WERI-Rb-1 (cell line): ENCODE results near the gene NTN1.

Experiments
- DNase-seq: peaks from one replicate; pipeline ENCODE4 v3.0.0-alpha.2; 2020
- H3K27ac ChIP-seq: fragments of 250-450 bp; sonication (Bioruptor Pico); 2 replicates; pipeline ENCODE4 v1.5.1; 2020; ENCODE audit warnings: mild to moderate bottlenecking, moderate library complexity
- H3K27me3 ChIP-seq: fragments of 250-450 bp; sonication (Bioruptor Pico); 2 replicates; pipeline ENCODE4 v1.5.1; 2021; ENCODE audit warnings: mild to moderate bottlenecking, low read depth, moderate library complexity; ENCODE audit not compliant: insufficient read depth, severe bottlenecking
- H3K36me3 ChIP-seq: fragments of 250-450 bp; sonication (Bioruptor Pico); 2 replicates; pipeline ENCODE4 v1.5.1; 2020; ENCODE audit warnings: mild to moderate bottlenecking, moderate library complexity
- H3K4me3 ChIP-seq: 2 replicates; pipeline ENCODE4 v1.5.1; 2011; ENCODE audit warnings: low read depth, mild to moderate bottlenecking, control low read depth, low read length
- H3K9me3 ChIP-seq: fragments of 250-450 bp; sonication (Bioruptor Pico); 2 replicates; pipeline ENCODE4 v1.5.1; 2021; ENCODE audit warnings: mild to moderate bottlenecking, moderate library complexity; ENCODE audit not compliant: severe bottlenecking
- TF ChIP-seq, protein P1 (sequence below): IDR thresholded peaks from 2 replicates; pipeline ENCODE4 v1.5.1; 2011; ENCODE audit warnings: low read depth, mild to moderate bottlenecking, control low read depth, inconsistent platforms, low read length

Gene NTN1

DNA sequence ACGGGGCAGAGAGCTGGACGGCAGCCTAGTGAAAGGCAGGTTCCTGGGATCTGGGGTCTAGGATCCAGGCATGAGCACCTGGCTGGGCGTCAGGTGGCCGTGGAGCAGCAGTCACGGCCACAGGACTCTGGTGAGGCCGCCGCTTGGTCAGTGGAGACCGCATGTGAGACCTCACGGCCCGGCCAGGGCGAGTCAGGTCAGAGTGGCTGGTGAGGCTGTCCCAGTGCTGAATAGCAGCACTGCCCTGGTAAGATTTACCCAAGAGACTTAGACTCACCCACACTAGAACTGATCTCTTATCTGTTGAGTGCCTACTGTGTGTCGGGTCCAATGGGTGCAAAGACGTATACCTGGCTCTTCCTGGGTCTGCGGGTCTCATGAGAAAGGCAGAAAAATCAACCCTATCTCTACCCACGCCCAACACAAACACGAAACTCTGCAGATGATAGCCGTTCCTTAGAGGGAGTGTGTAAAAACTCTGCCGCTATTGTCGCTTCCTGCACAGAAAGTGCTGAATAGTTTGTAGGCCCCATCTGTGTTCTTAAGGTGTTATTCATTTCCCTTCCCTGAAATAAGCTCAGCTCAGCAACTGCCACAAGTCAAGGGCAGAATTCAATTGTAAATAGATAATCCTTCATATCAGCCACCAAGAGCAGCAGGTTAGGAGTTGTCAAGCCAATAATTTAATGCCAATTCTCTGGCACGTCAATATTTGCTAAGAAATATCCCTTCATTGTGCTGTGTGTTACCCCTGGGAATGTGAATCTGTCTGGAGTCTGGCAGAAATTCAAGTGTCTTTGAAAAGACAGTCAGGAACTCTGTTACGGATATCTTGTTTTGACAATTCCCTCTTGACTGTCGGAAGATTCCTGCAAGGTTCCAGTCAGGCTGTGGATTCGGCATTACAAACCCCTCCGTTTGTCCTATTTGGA is 240.0 kb downstream of the NTN1 start:
- no peaks in the 10 kb centered on the region for H3K9me3 ChIP-seq
- no peaks in the 10 kb centered on the region for H3K27me3 ChIP-seq
- H3K4me3 ChIP-seq, result no peak overlapping the region
- TF ChIP-seq, protein P1, sequence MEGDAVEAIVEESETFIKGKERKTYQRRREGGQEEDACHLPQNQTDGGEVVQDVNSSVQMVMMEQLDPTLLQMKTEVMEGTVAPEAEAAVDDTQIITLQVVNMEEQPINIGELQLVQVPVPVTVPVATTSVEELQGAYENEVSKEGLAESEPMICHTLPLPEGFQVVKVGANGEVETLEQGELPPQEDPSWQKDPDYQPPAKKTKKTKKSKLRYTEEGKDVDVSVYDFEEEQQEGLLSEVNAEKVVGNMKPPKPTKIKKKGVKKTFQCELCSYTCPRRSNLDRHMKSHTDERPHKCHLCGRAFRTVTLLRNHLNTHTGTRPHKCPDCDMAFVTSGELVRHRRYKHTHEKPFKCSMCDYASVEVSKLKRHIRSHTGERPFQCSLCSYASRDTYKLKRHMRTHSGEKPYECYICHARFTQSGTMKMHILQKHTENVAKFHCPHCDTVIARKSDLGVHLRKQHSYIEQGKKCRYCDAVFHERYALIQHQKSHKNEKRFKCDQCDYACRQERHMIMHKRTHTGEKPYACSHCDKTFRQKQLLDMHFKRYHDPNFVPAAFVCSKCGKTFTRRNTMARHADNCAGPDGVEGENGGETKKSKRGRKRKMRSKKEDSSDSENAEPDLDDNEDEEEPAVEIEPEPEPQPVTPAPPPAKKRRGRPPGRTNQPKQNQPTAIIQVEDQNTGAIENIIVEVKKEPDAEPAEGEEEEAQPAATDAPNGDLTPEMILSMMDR, result no peak
- H3K36me3 ChIP-seq, result no peaks in the 10 kb centered on the region
- H3K27ac ChIP-seq, result no peak overlapping the region
- DNase-seq, result no peak

DNA sequence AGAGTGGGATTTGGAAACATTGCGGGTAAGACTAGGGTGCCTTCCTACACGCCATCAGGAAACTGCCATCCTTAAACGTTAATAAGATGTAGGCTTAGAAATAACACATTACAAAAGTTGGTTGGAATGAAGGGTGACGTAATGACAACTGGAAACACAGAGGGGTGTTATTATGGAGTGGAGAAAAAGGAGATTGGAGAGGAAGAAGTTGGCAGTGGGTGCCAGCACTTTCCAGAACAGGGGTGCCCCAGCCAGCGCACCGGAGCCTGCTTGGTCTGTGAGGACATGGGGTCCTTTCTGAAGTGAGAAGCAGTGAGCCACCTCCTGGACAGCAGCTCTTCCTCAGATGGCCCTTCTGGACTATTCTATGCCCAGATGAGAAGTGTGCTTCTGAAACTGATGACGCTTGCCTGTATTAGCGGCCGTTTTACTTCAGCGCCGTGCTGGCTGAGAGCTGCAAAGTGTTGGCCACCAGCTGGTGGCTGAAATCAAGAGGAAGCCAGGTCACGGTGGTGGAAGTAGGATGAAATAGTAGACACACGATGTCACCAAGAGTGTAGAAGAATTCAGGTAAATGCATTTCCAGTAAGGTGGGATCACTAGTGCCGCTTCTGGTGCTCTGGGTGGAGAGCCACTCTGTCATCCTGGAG is 244.8 kb downstream of the NTN1 start:
- Histone ChIP-seq H3K27me3 (no peaks in the 10 kb centered on the region), H3K27ac (no peak overlapping the region), H3K4me3 (no peak overlapping the region), H3K36me3 (no peaks in the 10 kb centered on the region), H3K9me3 (no peaks in the 10 kb centered on the region)
- no peak for DNase-seq
- TF ChIP-seq, protein P1, result no peak

DNA sequence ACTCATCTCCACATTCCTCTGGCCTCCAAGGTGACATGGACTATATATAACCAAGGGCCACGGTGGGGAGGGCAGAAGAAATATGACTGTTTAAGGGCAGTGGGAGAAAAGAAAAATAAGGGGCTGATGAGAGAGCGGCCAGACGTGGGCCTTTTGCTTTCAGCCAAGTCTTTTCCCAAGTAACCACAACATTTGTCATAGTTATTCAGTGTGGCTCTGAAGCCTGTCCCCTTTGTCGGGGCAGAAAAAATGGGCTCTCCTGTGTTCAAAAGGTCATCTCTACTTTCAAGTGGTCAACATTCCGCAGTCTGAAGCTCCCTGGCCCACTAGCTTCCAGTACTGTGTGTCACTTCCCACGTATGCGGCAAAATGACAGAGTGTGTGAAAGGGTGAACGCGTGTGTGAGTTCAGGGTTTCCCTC is 245.4 kb downstream of the NTN1 start:
- H3K27ac ChIP-seq, result no peak overlapping the region
- no peaks in the 10 kb centered on the region for H3K9me3 ChIP-seq
- H3K36me3 ChIP-seq, result no peaks in the 10 kb centered on the region
- DNase-seq, result no peak
- no peaks in the 10 kb centered on the region for H3K27me3 ChIP-seq
- TF ChIP-seq, protein P1, result no peak
- H3K4me3 ChIP-seq, result no peak overlapping the region

GRCh38 chr17:9268546-9268945 is 247.2 kb downstream of the NTN1 start:
- H3K36me3 ChIP-seq, result no peaks in the 10 kb centered on the region
- no peaks in the 10 kb centered on the region for H3K27me3 ChIP-seq
- H3K27ac ChIP-seq, result no peak overlapping the region
- TF ChIP-seq, protein P1, result no peak
- DNase-seq, result no peak
- H3K9me3 ChIP-seq, result no peaks in the 10 kb centered on the region
- H3K4me3 ChIP-seq, result no peak overlapping the region

DNA sequence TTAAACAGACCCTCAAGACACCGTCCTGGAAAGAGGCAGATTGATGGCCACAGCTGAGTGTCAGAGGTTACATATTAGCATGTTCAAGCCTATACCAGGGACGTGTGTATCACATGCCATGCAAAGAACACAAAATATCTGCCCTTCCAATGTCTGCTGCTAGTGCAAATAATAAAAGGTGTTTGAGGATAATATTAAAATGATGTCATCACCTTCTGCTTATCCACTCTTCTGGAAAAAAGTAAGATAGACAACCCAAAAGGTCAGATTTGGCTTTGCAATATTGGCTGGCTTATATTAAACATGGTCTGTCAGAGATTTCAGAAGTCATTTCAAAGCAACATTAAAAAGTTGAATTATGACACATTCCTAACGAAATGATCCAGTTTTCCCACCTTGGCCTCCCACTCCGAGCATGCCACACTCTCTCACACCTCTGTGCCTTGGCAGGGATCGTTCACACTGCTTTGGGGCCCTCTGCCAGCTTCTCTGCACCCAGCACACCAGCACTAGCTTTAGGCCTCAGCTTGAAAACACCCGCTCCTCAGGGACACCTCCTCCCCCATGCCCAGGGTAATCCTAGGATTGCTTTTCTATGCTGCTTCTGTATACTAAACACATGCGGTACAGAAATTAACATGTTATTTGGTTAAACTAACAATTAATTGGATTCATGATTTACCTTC is 248.2 kb downstream of the NTN1 start:
- Histone ChIP-seq H3K27ac (no peak overlapping the region), H3K27me3 (no peaks in the 10 kb centered on the region), H3K36me3 (no peaks in the 10 kb centered on the region), H3K4me3 (no peak overlapping the region), H3K9me3 (no peaks in the 10 kb centered on the region)
- DNase-seq, result no peak
- TF ChIP-seq, protein P1, result no peak
